GM21825 (cell line): Measurements from ENCODE around the gene CFAP251.

Experiments
- ATAC-seq: cut with Tn5 transposase; IDR thresholded peaks from one replicate; pipeline ENCODE4 v1.9.1; 2021; ENCODE audit warnings: mild to moderate bottlenecking, moderate library complexity; ENCODE audit not compliant: unreplicated experiment

CFAP251 gene

DNA sequence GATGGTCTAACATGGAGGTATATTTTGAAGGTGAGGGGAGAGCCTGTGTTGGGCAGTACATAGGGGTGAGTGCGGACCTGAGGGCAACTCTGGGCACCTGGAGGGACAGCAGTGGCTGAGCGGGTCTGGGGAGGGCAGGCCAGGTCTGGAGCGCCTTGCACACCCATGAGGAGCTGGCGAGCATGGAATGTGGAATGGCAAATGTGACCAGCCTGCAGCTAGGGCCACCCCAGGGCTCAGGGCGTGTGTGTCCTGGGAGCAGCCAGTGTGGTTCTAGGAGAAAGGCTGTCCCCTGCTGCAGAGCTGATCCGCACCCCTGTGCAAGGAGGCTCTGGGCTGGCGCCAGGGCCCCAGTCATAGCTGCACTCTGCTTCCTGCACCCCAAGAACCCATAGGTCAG, 127.8 kb downstream of the CFAP251 start:
- no peak for ATAC-seq

DNA sequence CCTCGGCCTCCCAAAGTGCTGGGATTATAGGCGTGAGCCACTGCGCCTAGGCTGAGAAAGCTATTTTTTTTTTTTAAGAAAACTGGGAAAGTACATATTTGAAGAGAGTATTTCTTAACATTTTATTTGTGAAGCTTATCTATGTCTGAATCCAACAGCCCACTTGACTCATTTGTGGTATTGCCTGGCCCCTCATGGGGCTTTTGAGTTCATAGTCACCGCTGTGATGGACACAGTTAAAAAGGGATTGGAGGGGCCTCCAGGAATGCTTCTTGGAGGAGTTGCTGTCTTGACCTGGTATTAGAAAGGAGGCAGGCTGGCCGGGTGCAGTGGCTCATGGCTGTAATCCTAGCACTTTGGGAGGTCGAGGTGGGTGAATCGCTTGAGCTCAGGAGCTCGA, 129.8 kb downstream of the CFAP251 start:
- ATAC-seq, result no peak

DNA sequence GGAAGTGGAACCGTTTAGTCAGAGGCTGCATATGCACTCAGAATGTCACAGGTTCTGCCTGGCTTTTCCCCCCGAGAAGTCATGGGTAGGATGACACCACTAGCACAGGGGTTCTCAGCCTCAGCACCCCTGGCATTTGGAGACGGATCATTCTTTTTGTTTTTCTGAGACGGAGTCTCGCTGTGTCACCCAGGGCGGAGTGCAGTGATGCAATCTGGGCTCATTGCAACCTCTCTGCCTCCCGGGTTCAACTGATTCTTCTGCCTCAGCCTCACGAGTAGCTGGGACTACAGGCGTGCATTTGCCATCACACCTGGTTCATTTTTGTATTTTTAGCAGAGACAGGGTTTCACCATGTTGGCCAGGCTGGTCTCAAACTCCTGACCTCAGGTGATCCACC, 131.4 kb downstream of the CFAP251 start:
- no peak for ATAC-seq

DNA sequence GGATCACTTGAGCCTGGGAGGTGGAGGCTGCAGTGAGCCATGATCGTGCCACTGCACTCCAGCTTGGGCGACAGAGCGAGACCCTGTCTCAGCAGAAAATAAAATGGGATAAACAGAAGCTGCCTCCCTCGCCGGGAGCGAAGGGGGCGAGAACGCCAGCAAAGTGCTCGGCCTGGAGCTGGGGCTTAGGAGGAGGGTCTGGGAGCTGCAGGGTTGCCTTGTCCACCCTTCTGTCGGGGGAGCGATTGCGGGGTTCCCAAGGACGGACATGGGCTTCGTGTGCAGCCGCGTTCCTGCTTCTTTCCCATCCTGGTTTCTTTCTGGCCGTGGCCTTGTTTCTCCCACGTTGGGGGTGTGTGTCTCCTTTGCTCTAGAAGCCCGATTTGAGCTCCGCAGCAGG, 132.3 kb downstream of the CFAP251 start:
- no peak for ATAC-seq

DNA sequence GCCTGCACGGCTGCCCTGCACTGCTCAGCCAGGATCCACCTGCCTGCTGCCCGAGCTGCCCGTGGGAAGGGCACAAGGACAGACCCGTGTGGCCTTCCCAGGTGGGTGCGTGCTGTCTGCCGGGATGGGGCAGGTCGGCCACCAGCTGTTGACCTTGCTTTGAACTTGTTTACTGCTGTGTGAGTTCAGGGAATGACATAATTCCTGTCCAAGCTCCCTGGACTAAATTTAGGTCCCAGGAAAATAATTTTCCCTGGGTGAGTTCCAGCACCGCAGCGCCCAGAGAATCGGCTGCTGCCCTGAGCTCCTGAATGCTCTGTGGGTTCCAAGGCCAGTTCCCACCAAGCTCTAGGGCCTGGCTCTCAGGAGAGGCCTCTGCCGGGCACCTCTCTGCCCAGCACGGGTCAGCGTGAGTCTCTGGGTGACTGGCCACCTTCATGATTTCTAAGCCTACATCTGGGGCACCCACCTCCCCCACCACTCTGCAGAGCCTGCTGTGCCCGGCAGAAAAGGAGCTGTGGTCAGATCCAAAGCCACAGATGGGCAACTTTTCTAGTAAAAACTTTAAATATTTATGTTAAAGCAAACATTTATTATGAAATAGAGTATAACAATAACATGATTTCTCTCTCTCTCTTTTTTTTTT, 133.0 kb downstream of the CFAP251 start:
- ATAC-seq, result no peak

DNA sequence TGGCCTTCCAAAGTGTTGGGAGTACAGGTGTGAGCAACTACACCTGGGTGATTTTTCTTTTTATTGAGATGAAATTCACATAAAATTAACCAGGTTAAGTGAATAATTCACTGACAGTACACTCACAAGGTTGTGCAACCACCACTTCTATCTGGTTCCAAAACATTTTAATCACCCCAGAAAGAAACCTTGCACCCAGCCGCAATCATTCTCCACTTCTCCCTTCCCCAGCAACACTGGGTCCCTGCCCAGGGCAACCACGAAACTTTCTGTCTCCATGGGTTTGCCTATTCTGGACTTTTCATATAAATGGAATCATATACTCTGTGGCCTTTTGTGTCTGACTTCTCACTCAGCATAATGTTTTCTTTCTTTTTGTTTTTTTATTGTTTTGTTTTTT, 133.9 kb downstream of the CFAP251 start:
- ATAC-seq, result no peak
